Upper lobe of left lung (tissue), 4 donors: ENCODE data around the gene ZBTB48.

Experiments
- EP300 ChIP-seq, 4 donors: sonication (generic); formaldehyde crosslinking; IDR thresholded peaks; one replicate each; pipeline ENCODE4 v1.5.1; 2017; ENCODE audit warnings: antibody characterized with exemption in 4 of 4, control low read depth in 2 of 4
- POLR2A ChIP-seq, 4 donors: fragments of 450-650 bp; IDR thresholded peaks; one replicate each; pipeline ENCODE4 v1.5.1; 2016 to 2017; ENCODE audit warnings: antibody characterized with exemption in 4 of 4, mild to moderate bottlenecking in 2 of 4
- POLR2AphosphoS5 ChIP-seq, 2 donors: sonication (generic); formaldehyde crosslinking; IDR thresholded peaks; one replicate each; pipeline ENCODE4 v1.5.1; 2017; ENCODE audit warnings: antibody characterized with exemption in 2 of 2
- TF ChIP-seq, protein P1 (sequence below), 6 experiments: fragments of 450-650 bp in 4 of 6; fragments of 200-600 bp in 2 of 6; sonication (generic) in 2 of 6; IDR thresholded peaks; one replicate each; pipeline ENCODE4 v1.5.1; 2016 to 2019; ENCODE audit warnings: antibody characterized with exemption in 6 of 6

DNA sequence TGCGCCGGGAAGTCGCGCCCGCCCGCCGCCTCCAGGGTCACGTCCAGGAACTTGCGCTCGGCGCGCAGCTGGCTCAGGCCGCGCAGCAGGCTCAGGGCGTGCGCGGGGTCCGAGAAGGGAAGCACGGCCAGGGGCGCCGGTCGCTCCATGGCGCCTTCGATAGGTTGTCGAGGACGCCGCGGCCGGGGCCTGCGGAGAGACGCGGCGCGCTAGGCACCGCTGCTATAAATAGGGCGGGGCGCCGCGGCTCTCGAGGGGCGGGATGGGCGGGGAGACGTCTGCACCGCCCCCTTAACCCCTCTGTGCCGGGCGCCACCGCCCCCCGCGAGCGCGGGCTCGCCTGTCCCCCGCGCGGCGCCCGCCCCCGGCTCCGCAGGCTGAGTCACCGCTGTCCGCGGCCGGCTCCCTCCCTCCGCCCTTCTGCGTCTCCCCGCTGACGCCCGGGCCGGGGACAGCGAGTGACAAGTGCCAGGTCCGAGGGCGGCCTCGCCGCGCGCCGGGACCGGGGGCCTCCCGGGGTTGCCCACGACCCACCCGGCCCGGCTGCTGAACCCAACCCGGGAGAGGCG lies 23.0 kb downstream of the ZBTB48 start, which contains the start of gene KLHL21:
- TF ChIP-seq EP300 (IDR thresholded peaks at IDR 0.05) (no peak), POLR2AphosphoS5 (IDR thresholded peaks at IDR 0.05) (peak; percentile 81 to 94), POLR2A (IDR thresholded peaks at IDR 0.05) (peak in 3 of 4 donors; percentile 71 to 96 (median 87))
- TF ChIP-seq, protein P1, sequence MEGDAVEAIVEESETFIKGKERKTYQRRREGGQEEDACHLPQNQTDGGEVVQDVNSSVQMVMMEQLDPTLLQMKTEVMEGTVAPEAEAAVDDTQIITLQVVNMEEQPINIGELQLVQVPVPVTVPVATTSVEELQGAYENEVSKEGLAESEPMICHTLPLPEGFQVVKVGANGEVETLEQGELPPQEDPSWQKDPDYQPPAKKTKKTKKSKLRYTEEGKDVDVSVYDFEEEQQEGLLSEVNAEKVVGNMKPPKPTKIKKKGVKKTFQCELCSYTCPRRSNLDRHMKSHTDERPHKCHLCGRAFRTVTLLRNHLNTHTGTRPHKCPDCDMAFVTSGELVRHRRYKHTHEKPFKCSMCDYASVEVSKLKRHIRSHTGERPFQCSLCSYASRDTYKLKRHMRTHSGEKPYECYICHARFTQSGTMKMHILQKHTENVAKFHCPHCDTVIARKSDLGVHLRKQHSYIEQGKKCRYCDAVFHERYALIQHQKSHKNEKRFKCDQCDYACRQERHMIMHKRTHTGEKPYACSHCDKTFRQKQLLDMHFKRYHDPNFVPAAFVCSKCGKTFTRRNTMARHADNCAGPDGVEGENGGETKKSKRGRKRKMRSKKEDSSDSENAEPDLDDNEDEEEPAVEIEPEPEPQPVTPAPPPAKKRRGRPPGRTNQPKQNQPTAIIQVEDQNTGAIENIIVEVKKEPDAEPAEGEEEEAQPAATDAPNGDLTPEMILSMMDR (IDR thresholded peaks at IDR 0.05) = peak in 1 of 6 experiments; percentile 36
